H1 (cell line): ENCODE results near the gene SBDS. TPM values are rescaled to one million over a fixed set of nuclear protein-coding genes. Genes with fewer than 3 reads are reported as not detected.

Experiments
- EGR1 ChIP-seq: IDR thresholded peaks from 2 replicates; pipeline ENCODE4 v1.6.1; 2011; ENCODE audit warnings: low read depth, low read length, borderline replicate concordance
- FOSL1 ChIP-seq: IDR thresholded peaks from 2 replicates; pipeline ENCODE4 v1.6.1; 2011; ENCODE audit warnings: mild to moderate bottlenecking, low read depth, low read length, moderate library complexity; ENCODE audit not compliant: insufficient read depth
- GABPA ChIP-seq: IDR thresholded peaks from 2 replicates; pipeline ENCODE4 v1.6.1; 2011; ENCODE audit warnings: mild to moderate bottlenecking, low read length, moderate library complexity, borderline replicate concordance; ENCODE audit not compliant: insufficient read depth
- SIN3A ChIP-seq, 2 experiments: IDR thresholded peaks in 1 of 2; conservative IDR thresholded peaks in 1 of 2; 2 replicates each; pipeline ENCODE4 v1.6.1; 2011 to 2012; ENCODE audit warnings: low read length in 2 of 2, improper control_type of control experiment in 1 of 2, low read depth in 1 of 2, mild to moderate bottlenecking in 1 of 2
- polyA plus RNA-seq, 7 experiments: library from polyadenylated mRNA; depleted of rRNA in 3 of 7; stranded (reverse) in 5 of 7; unstranded in 2 of 7; fragments of >200 nt in 5 of 7; fragments of 200-250 nt in 2 of 7; gene quantifications; 1 replicate in 5 of 7; 2 replicates in 1 of 7; 4 replicates in 1 of 7; pipeline versions ENCODE4 v1.2.1 to v1.2.3, GENCODE V29; 2011 to 2013; ENCODE audit warnings: missing spikeins in 2 of 7, mixed read lengths in 2 of 7
- total RNA-seq: library from RNA; stranded (reverse); fragmentation: NEBNext Ultra II Directional; extraction: Animal tissue kit (Norgen Biotek cat#: 25700); gene quantifications from 2 replicates; pipeline ENCODE4 v1.2.1, GENCODE V29; 2021

Gene SBDS
- total and polyA plus RNA-seq, 2 of the 8 experiments (the other 6 are each of a cell fraction or from before 2014, with no cell fraction given), result 8.2 to 27.5 TPM

DNA sequence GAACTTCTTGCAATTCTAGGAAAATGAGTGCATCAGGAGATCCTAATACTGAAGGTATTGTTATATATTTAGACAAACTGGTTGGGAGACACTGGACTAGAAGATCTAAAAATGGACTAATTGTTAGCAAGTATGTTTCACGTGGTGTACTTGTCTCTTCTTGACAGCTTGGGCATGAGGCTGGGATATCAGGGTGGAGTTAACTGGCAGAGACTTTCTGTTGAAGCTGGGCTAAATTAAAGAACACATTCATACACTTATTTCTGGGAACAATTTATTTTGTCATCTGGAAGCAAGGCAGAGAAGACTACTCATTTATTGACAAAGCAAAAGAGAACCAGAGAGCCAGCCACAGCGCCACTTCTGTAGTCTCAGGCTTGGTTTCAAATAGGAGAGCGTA, 27.1 kb upstream of the SBDS start (continued):
- no peak for TF ChIP-seq SIN3A (conservative IDR thresholded peaks at IDR 0.05 in 1 of 2, IDR thresholded peaks at IDR 0.05 in 1 of 2; ENCODE audit: low read depth in 1 of 2, low read length in 2 of 2)
- no peak for TF ChIP-seq FOSL1
- TF ChIP-seq EGR1, result no peak
- no peak for TF ChIP-seq GABPA
- TF ChIP-seq, all 59 proteins: peak for 0
